GM10847 (cell line): ENCODE results near the gene C3.

ENCODE experiments used
- POLR2A ChIP-seq: IDR thresholded peaks from 2 replicates; pipeline ENCODE4 v1.6.1; 2011; ENCODE audit not compliant: insufficient read length; ENCODE audit errors: extremely low read depth

Gene C3

GRCh38 chr19:6724631-6725492, 4.4 kb upstream of the C3 start:
- TF ChIP-seq POLR2A = no peak

GRCh38 chr19:6723738-6724137, 3.3 kb upstream of the C3 start:
- no peak for TF ChIP-seq POLR2A

- no peak for TF ChIP-seq POLR2A
Measured at GRCh38 chr19:6723108-6723618, 2.7 kb upstream of the C3 start.

GRCh38 chr19:6721773-6722172, 1.3 kb upstream of the C3 start:
- TF ChIP-seq POLR2A = no peak

- no peak for TF ChIP-seq POLR2A
Measured at GRCh38 chr19:6721138-6721474, 656 bp upstream of the C3 start.

GRCh38 chr19:6719992-6720368, 470 bp downstream of the C3 start:
- no peak for TF ChIP-seq POLR2A

- no peak for TF ChIP-seq POLR2A
Measured at GRCh38 chr19:6719540-6719861, 949 bp downstream of the C3 start.

- no peak for TF ChIP-seq POLR2A
Measured at GRCh38 chr19:6718741-6719539, 1.5 kb downstream of the C3 start.

GRCh38 chr19:6718111-6718740, 2.2 kb downstream of the C3 start:
- no peak for TF ChIP-seq POLR2A

- no peak for TF ChIP-seq POLR2A
Measured at GRCh38 chr19:6717441-6717971, 2.9 kb downstream of the C3 start.

GRCh38 chr19:6717036-6717435, 3.4 kb downstream of the C3 start:
- no peak for TF ChIP-seq POLR2A

- no peak for TF ChIP-seq POLR2A
Measured at GRCh38 chr19:6716610-6716970, 3.9 kb downstream of the C3 start.

- no peak for TF ChIP-seq POLR2A
Measured at GRCh38 chr19:6714749-6715555, 5.5 kb downstream of the C3 start.

GRCh38 chr19:6713773-6714692, 6.4 kb downstream of the C3 start:
- TF ChIP-seq POLR2A = no peak
